Liver (tissue), 9 donors: Measurements from ENCODE around the gene ARHGEF16. TPM values are rescaled to one million over a fixed set of nuclear protein-coding genes. Genes with fewer than 3 reads are reported as not detected.

ENCODE experiments used
- DNase-seq: peaks from one replicate; pipeline ENCODE4 v3.0.0-alpha.2; 2017; ENCODE audit warnings: low spot score
- H3K27ac ChIP-seq, 2 donors: one replicate each; pipeline ENCODE4 v1.7.0; 2013; ENCODE audit warnings: inconsistent platforms in 2 of 2, low read length in 2 of 2, control low read depth in 1 of 2, low read depth in 1 of 2, mild to moderate bottlenecking in 1 of 2
- H3K27me3 ChIP-seq, 4 donors: one replicate each; pipeline versions ENCODE4 v1.6.1 to v1.7.0; 2013; ENCODE audit warnings: low read length in 3 of 4, inconsistent platforms in 1 of 4, mild to moderate bottlenecking in 1 of 4, moderate library complexity in 1 of 4; ENCODE audit not compliant: control insufficient read depth in 4 of 4, insufficient read depth in 4 of 4
- H3K36me3 ChIP-seq, 4 donors: one replicate each; pipeline versions ENCODE4 v1.6.1 to v1.7.0; 2013; ENCODE audit warnings: low read length in 3 of 4, mild to moderate bottlenecking in 3 of 4, low read depth in 1 of 4, moderate library complexity in 1 of 4; ENCODE audit not compliant: control insufficient read depth in 4 of 4, insufficient read depth in 3 of 4
- H3K4me1 ChIP-seq, 4 donors: one replicate each; pipeline versions ENCODE4 v1.6.1 to v1.7.0; 2013; ENCODE audit warnings: low read length in 3 of 4, mild to moderate bottlenecking in 3 of 4, moderate library complexity in 1 of 4; ENCODE audit not compliant: control insufficient read depth in 4 of 4, insufficient read depth in 4 of 4
- H3K4me3 ChIP-seq, 3 donors: one replicate each; pipeline versions ENCODE4 v1.6.1 to v1.7.0; 2013; ENCODE audit warnings: low read length in 3 of 3, control low read depth in 1 of 3, low read depth in 1 of 3, mild to moderate bottlenecking in 1 of 3
- H3K9ac ChIP-seq, 2 donors: one replicate each; pipeline ENCODE4 v1.7.0; 2013; ENCODE audit warnings: low read length in 2 of 2, mild to moderate bottlenecking in 2 of 2, moderate library complexity in 2 of 2, control low read depth in 1 of 2, low read depth in 1 of 2
- H3K9me3 ChIP-seq, 4 donors: one replicate each; pipeline versions ENCODE4 v1.6.1 to v1.7.0; 2013; ENCODE audit warnings: low read length in 3 of 4; ENCODE audit not compliant: control insufficient read depth in 4 of 4
- ATF3 ChIP-seq: IDR thresholded peaks from 2 replicates; pipeline ENCODE4 v1.6.1; 2016; ENCODE audit warnings: antibody characterized with exemption
- CTCF ChIP-seq: fragments of 150-350 bp; IDR thresholded peaks from 2 replicates; pipeline ENCODE4 v1.5.1; 2017; ENCODE audit warnings: improper control_type of control experiment, low read depth, low read length; ENCODE audit not compliant: missing input control
- EGR1 ChIP-seq, 2 donors: IDR thresholded peaks; 2 replicates each; pipeline ENCODE4 v1.6.1; 2016 to 2018; ENCODE audit warnings: antibody characterized with exemption in 2 of 2, low read depth in 2 of 2
- FOXA1 ChIP-seq: IDR thresholded peaks from 2 replicates; pipeline ENCODE4 v1.6.1; 2016; ENCODE audit warnings: antibody characterized with exemption
- FOXA2 ChIP-seq: IDR thresholded peaks from 2 replicates; pipeline ENCODE4 v1.6.1; 2016; ENCODE audit warnings: antibody characterized with exemption
- GABPA ChIP-seq, 2 donors: IDR thresholded peaks in 1 of 2; conservative IDR thresholded peaks in 1 of 2; 2 replicates each; pipeline ENCODE4 v1.6.1; 2016; ENCODE audit warnings: antibody characterized with exemption in 2 of 2, mild to moderate bottlenecking in 1 of 2, moderate library complexity in 1 of 2
- HNF4A ChIP-seq, 2 donors: conservative IDR thresholded peaks; 2 replicates each; pipeline ENCODE4 v1.6.1; 2016; ENCODE audit warnings: antibody characterized with exemption in 2 of 2, mild to moderate bottlenecking in 2 of 2
- HNF4G ChIP-seq: IDR thresholded peaks from 2 replicates; pipeline ENCODE4 v1.6.1; 2016; ENCODE audit warnings: antibody characterized with exemption
- JUND ChIP-seq, 2 donors: IDR thresholded peaks; 2 replicates each; pipeline ENCODE4 v1.6.1; 2016; ENCODE audit warnings: antibody characterized with exemption in 2 of 2
- NR2F2 ChIP-seq: IDR thresholded peaks from 2 replicates; pipeline ENCODE4 v1.6.1; 2016; ENCODE audit warnings: antibody characterized with exemption
- RAD21 ChIP-seq, 2 donors: IDR thresholded peaks; 2 replicates each; pipeline ENCODE4 v1.6.1; 2016; ENCODE audit warnings: antibody characterized with exemption in 2 of 2, mild to moderate bottlenecking in 2 of 2
- REST ChIP-seq: IDR thresholded peaks from 2 replicates; pipeline ENCODE4 v1.6.1; 2016; ENCODE audit warnings: antibody characterized with exemption, mild to moderate bottlenecking
- RXRA ChIP-seq, 2 donors: IDR thresholded peaks; 2 replicates each; pipeline ENCODE4 v1.6.1; 2017 to 2018; ENCODE audit warnings: antibody characterized with exemption in 2 of 2, mild to moderate bottlenecking in 1 of 2
- SP1 ChIP-seq: IDR thresholded peaks from 2 replicates; pipeline ENCODE4 v1.6.1; 2018; ENCODE audit warnings: antibody characterized with exemption, mild to moderate bottlenecking
- TAF1 ChIP-seq: conservative IDR thresholded peaks from 2 replicates; pipeline ENCODE4 v1.6.1; 2016; ENCODE audit warnings: antibody characterized with exemption, mild to moderate bottlenecking
- YY1 ChIP-seq: IDR thresholded peaks from 2 replicates; pipeline ENCODE4 v1.6.1; 2016; ENCODE audit warnings: antibody characterized with exemption, mild to moderate bottlenecking
- ZBTB33 ChIP-seq: IDR thresholded peaks from 2 replicates; pipeline ENCODE4 v1.6.1; 2016; ENCODE audit warnings: antibody characterized with exemption
- WGBS: extraction: QIAGEN DNeasy Blood & Tissue Kit; methylation state at CpG from one replicate; pipeline ENCODE4 v1.1.7; 2013; 5-methylcytosine and 5-hydroxymethylcytosine counted together
- polyA plus RNA-seq, 2 donors: library from polyadenylated mRNA; stranded (reverse) in 1 of 2; unstranded in 1 of 2; fragments of 200-250 nt in 1 of 2; fragments of >200 nt in 1 of 2; fragmentation: Nextera tagmentation in 1 of 2; extraction: Ambion mirVana in 1 of 2; gene quantifications; one replicate each; pipeline versions ENCODE4 v1.2.1 to v1.2.3, GENCODE V29; 2013 to 2015
- total RNA-seq, 2 donors: library from RNA; depleted of rRNA; stranded (reverse); fragments of >200 nt; gene quantifications; one replicate each; pipeline ENCODE4 v1.2.3, GENCODE V29; 2014
- TF ChIP-seq, protein P1 (sequence below): IDR thresholded peaks from 2 replicates; pipeline ENCODE4 v1.6.1; 2016; ENCODE audit warnings: antibody characterized with exemption
- donor health status: healthy.
- donor health status: healthy.
- donor health status: healthy.
- donor health status: healthy.
- donor health status: healthy.

The ARHGEF16 gene
- total and polyA plus RNA-seq, 4 donors, result 0.65 to 5.6 (median 2.8) TPM

DNA sequence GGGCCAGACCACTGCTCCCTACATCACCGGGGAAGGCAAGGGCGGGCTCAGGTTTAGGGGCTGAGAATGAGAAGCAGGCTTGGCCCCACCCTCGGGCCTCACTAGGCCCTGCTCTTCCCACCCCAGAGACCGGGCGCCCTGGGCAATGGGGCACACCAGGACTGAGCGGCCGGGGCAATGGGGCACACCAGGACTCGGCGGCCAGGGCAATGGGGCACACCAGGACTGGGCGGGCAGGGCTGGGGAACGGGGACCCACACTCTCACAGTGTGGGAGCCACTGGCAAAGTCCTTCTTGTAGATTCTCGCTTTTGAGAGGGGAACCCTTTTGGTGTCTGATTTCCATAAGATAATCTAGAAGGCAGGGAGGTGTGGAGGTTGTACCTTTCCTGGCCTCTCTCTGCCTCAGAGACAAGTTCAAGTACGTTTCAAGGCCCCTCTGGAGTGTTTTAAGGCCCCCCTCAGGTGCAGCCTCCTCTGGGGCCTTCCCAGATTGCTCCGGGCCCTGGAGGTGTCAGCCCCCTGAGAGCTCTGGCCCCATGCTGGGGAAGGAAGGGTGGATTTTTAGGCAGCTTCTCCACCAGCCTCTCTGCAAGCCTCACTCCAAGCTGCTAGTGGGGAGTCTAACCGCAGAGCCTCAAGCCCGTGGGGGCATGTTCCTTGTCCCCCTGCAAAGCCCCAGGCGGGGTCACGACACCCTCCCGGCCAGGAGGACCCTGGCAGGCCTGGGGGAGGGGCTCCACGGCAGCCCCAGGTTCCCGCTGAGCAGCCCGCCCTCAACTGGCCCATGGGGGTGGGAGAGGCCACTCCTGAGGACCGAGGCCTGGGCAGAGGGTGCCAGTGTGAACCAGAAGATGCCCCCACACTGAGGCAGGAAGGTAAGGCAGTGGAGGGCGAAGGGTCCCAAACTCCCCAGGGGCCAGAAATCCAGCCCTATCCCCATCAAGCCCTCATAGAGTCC, 66.2 kb downstream of the ARHGEF16 start:
- Histone ChIP-seq H3K9me3 (no peaks in the 10 kb centered on the region), H3K9ac (no peak overlapping the region), H3K36me3 (no peaks in the 10 kb centered on the region), H3K4me3 (no peak overlapping the region), H3K27ac (no peak overlapping the region), H3K27me3 (no peaks in the 10 kb centered on the region), H3K4me1 (no peaks in the 10 kb centered on the region)
- TF ChIP-seq FOXA2, result no peak
- TF ChIP-seq RXRA (IDR thresholded peaks at IDR 0.05), result no peak
- no peak for TF ChIP-seq HNF4A (conservative IDR thresholded peaks at IDR 0.05)
- no peak for TF ChIP-seq FOXA1
- no peak for TF ChIP-seq ATF3
- TF ChIP-seq, protein P1, sequence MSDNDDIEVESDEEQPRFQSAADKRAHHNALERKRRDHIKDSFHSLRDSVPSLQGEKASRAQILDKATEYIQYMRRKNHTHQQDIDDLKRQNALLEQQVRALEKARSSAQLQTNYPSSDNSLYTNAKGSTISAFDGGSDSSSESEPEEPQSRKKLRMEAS, result no peak
- no peak for TF ChIP-seq YY1
- TF ChIP-seq REST, result no peak
- no peak for TF ChIP-seq NR2F2
- no peak for TF ChIP-seq RAD21 (IDR thresholded peaks at IDR 0.05)
- TF ChIP-seq ZBTB33, result no peak
- TF ChIP-seq TAF1, result no peak
- TF ChIP-seq CTCF, result no peak
- TF ChIP-seq SP1, result no peak
- TF ChIP-seq EGR1 (IDR thresholded peaks at IDR 0.05; ENCODE audit: low read depth in 2 of 2), result no peak
- no peak for TF ChIP-seq HNF4G
- no peak for TF ChIP-seq GABPA (IDR thresholded peaks at IDR 0.05 in 1 of 2, conservative IDR thresholded peaks at IDR 0.05 in 1 of 2)
- TF ChIP-seq JUND (IDR thresholded peaks at IDR 0.05), result no peak
- 90% methylated on average over 24 of the region's 24 CpGs for WGBS
- DNase-seq, result no peak
